Skeletal muscle cell (primary cell): ENCODE data around the gene LEO1.
A peak's percentile ranks its signal among the peaks of the same experiment; 100 is the strongest.
"Not testable (repeated sequence)": the region's sequence is repeated elsewhere in the genome, so short reads cannot be mapped to it uniquely, and the experiment has no call there.

Experiments
- DNase-seq: peaks from one replicate; pipeline ENCODE4 v3.0.0-alpha.2; 2010; ENCODE audit warnings: low read depth
- H3K4me3 ChIP-seq: 2 replicates; pipeline ENCODE4 v1.5.1; 2011; ENCODE audit warnings: low read depth, mild to moderate bottlenecking, control low read depth, low read length, moderate library complexity

The LEO1 gene

DNA sequence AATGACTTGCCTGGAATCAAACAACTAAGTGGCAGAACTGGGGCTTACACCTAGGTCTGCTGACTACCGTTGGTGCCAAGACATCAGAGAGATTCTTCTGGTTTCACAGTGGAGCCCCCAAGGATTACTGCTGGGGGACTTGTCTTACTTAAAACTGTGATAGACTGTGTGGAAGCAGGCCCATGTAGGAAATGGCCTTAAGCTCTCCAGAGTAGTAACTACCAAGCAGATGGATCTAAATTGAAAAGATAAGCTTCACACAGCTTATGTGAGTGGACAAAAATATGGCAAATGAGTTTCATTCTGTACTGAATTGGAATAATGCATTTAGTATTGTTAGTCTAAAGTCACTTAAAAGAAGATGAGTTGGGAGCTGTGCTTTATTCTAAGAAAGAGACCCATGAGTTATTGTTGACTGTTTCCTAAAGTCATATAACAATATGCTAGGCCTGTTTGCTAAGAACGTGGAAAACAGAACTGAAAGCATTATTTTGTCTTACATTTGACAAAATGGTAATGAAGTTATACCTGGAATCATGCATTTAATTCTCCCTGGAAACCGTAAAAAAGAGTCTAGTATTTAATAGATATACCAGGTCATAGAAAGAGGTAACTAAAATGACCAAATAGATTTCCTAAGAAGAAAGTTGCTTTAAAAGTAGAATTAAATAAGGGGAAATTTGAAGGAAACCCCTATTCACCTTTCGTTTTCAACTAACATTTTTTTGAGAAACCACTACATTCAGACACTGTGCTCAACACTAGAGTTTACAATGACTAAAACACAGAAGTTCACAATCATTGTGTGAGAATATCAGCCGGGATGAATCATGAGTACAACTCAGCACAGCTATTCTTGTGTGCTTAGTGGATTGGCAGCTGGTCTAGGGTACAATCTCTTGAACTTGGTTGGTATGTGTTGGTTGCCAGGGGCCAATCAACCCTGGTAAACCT lies 34.4 kb upstream of the LEO1 start:
- H3K4me3 ChIP-seq: no peak overlapping the region
- peak; percentile 29 for DNase-seq

- no peak for DNase-seq
- no peak overlapping the region for H3K4me3 ChIP-seq
Observed at GRCh38 chr15:52004806-52005205, 33.2 kb upstream of the LEO1 start.

GRCh38 chr15:52003710-52004109 lies 32.1 kb upstream of the LEO1 start:
- H3K4me3 ChIP-seq: no peak overlapping the region
- DNase-seq: no peak

GRCh38 chr15:52003089-52003488 lies 31.5 kb upstream of the LEO1 start:
- not testable (repeated sequence) for DNase-seq, H3K4me3 ChIP-seq

- no peak for DNase-seq
- H3K4me3 ChIP-seq: no peak overlapping the region
Observed at GRCh38 chr15:52002351-52002750, 30.8 kb upstream of the LEO1 start.

DNA sequence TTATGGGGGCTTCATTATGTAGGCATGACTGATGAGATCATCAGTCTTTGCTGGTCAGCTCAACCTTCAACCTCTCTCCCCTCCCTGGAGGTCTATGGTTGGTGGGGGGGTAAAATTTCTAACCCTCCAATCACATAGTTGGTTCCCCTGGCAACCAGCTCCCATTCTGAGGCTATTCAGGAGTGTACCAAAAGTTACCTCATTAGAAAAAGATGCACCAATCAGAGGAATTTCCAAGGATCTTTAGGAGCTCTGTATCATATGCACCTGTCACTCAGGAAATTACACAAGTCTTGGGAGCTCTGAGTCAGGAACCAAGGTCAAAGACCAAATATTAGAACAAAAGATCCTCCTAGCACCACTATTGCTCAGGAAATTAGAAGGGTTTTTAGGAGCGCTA lies 21.4 kb upstream of the LEO1 start:
- no peak for DNase-seq
- no peak overlapping the region for H3K4me3 ChIP-seq

DNA sequence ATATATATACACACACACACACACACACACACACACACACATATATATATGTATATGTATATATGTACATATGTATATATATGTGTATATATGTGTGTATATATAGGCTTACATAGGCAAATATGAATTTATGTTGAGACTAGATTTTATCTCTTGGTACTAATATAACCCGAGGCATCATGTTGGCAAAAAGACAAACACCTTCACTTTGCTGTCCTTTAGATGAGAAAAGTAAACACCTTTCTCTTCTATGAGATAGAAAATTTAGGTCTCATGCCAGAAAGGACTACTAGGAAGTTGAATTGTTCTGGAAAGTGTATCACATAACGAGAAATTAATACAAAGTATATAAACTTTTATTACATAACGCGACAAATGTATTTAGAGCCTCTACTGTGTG lies 19.6 kb upstream of the LEO1 start:
- H3K4me3 ChIP-seq: no peak overlapping the region
- no peak for DNase-seq

DNA sequence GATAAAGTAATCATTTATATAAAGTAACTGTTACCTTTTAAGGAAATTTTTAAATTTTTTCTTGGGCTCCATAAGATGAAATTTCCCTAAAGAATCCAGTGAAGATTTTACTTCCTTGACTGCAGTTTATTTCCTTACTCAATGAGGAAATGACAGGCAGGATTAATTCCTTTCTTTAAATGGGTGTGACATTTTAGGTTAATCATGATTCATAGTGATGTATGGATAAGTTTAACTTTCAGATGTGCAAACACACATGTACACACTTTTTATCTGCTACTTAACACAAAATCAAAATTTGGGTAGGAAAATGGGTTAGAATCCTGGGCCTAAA lies 11.2 kb upstream of the LEO1 start:
- DNase-seq: no peak

DNA sequence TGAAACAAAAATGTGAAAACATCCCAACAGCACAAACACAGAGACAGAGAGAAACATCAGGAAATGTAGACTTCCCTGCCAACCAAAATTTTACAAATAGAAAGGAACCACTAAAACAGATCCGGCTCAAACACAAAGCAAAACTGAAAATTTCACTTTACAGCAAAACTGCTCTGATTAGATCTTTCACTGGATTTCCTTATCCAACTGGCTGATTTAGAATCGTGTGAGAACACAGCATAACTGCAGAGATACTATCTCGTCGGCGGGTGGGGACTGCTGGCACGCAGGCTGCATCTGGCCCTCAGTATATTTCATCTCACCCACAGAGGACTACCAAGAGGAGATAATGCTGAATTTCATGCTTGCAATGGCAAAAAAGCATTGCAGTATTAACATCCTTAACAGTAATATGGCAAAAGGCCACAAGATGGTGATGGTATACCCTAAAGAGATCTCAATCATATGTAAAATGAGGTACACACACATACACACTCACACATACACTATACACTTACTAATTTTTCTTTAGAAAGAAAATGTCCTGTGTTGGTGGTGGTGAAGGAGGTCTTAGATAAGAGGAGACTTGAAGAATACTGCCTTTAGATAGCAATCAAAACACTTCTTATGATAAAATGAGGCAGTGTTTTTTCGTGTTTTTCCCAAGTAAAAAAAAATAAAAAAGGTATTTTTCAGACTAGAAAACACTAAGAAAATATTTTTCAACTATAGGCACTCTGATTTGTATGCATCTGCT lies 10.6 kb upstream of the LEO1 start:
- peak; percentile 52 for DNase-seq
- H3K4me3 ChIP-seq: no peak overlapping the region

More for the DNA sequence above, 11.2 kb upstream of the LEO1 start:
- H3K4me3 ChIP-seq: no peak overlapping the region

- no peak for DNase-seq
- no peak overlapping the region for H3K4me3 ChIP-seq
Observed at GRCh38 chr15:51973775-51974174, 2.2 kb upstream of the LEO1 start.

- no peak overlapping the region for H3K4me3 ChIP-seq
- no peak for DNase-seq
Observed at GRCh38 chr15:51973220-51973619, 1.6 kb upstream of the LEO1 start.

DNA sequence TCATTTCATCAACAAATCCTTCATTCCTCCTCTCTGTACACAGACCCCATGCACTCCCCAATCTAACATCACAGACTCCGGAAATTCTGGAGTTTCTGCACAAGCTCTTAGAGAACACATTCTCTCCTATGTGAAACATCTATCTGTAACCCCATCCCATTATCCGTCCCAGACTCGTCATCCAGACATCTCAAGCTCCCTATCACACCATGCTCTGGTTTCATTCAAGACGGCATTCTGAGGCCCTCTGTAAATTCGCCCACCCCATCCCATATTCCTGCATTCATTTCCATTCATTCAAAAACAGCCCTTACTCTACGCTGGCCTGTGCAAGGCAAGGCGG lies 575 bp downstream of the LEO1 start:
- H3K4me3 ChIP-seq: peak overlapping the region; percentile 92
- no peak for DNase-seq

- DNase-seq: no peak
- H3K4me3 ChIP-seq: peak overlapping the region; percentile 92
Observed at GRCh38 chr15:51970132-51970817, 1.3 kb downstream of the LEO1 start.

DNA sequence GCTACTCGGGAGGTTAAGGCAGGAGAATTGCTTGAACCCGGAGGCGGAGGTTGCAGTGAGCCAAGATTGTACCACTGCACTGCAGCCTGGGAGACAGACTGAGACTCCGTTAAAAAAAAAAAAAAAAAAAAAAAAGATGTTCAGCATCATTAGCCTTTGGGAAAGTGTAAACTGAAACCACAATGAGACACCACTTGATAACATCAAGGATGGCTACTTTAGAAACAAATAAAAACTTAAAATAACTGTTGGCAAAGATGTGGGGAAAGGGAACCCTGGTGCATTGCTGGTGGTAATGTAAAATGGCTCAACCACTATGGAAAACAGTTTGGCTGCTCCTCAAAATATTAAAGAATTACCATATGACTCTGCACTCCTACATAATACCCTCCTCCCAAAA lies 1.9 kb downstream of the LEO1 start:
- DNase-seq: no peak
- no peak overlapping the region for H3K4me3 ChIP-seq

DNA sequence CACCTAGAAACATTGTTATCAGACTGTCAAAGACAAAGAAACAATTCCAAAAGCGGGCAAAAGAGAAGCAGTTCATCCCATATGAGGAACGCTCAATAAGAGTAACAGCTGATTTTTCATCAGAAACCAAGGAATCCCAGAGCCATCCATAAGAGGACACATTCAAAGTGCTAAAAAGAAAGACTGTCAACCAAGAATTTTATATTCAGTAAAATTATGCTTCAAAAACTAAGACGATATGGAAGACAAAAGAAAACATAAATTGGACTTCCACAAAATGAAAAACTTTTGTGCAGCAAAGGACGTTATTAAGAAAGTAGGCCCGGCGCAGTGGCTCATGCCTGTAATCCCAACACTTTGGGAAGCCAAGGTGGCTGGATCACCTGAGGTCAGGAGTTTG lies 4.0 kb downstream of the LEO1 start:
- H3K4me3 ChIP-seq: no peak overlapping the region
- no peak for DNase-seq

- no peak for DNase-seq
- H3K4me3 ChIP-seq: no peak overlapping the region
Observed at GRCh38 chr15:51966192-51966591, 5.4 kb downstream of the LEO1 start.

DNA sequence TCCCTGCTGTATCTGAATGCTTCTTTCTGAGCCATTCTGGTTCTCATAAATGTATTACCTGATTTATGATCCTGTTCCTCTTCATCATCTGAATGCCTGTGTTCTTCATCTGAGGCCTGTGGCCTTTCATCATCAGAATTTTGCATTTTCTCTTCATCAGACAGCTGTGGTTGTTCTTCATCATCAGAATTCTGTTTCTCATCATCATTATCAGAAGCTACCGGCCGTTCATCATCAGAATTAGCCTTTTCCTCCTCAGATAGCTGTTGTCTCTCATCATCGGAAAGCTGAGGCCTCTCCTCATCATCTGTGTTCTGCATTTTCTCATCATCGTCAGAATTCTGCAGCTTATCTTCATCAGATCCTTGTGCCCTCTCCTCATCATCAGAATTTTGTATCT lies 5.9 kb downstream of the LEO1 start:
- no peak overlapping the region for H3K4me3 ChIP-seq
- no peak for DNase-seq

- no peak overlapping the region for H3K4me3 ChIP-seq
- DNase-seq: no peak
Observed at GRCh38 chr15:51955504-51955903, 16.1 kb downstream of the LEO1 start.

DNA sequence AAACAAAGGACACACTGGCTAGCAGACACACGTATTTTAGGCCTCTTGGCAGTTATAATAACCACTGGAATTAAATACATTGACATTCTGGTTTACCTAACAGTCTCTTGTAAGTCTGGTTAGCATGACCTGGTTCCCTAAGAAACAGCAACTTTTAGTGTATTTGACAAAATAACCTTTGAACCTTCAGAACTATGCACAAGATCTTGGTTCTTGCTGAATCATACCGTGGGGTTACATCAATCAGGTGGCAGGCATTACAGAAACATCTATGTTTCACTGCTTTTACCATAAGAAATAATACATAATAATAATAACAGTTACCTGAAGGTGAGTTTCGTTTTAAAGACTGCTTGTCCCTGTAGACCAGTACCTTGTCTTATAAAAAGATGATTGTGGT lies 18.8 kb downstream of the LEO1 start:
- H3K4me3 ChIP-seq: no peak overlapping the region
- DNase-seq: no peak

DNA sequence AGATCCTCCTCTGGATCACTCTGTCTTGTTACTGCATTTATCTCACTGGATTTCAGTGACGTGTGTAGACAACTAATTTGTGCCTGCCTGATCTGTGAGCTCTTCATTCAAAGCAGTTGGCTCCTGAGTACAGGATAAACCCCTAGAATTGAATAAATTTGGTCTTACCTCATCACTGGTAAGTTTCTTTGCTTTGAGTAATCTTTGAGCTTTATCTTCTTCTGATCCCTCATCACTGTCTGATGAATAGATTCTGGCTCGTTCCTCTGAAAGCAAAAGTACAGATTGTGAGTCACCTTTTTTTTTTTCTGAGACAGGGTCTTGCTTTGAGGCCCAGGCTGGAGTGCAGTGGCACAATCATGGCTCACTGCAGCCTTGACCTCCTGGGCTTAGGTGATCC lies 24.5 kb downstream of the LEO1 start:
- no peak overlapping the region for H3K4me3 ChIP-seq
- no peak for DNase-seq
